ENCODE data around the gene TIMM8A. TPM values are rescaled to one million over a fixed set of nuclear protein-coding genes. Genes with fewer than 3 reads are reported as not detected.

TIMM8A gene
- total RNA-seq, 1 experiment from 2014 or later: 30.9 TPM

- BruUV-seq (replicated peaks): no TSS peak
- CTCF ChIA-PET: interaction anchor here (0.7 to 1.8 kb wide), 2 partner anchors 14 to 332 kb away, joined by 3 to 7 read pairs; partner anchors contain the start of gene RPL36A
- no peaks in the 10 kb centered on the region for H3K9me3 Mint-ChIP-seq (ENCODE audit: low read depth, unreplicated experiment)
- H3K4me3 Mint-ChIP-seq (ENCODE audit: low read depth, unreplicated experiment): no peak overlapping the region
- DNase-seq: no peak
- no peaks in the 10 kb centered on the region for H3K36me3 Mint-ChIP-seq (ENCODE audit: insufficient read depth, unreplicated experiment)
- intact Hi-C loops (cut with micrococcal nuclease; ENCODE audit: unreplicated experiment): no loop called here
- no peak overlapping the region for H3K27ac Mint-ChIP-seq (ENCODE audit: unreplicated experiment)
- H3K4me1 Mint-ChIP-seq (ENCODE audit: low read depth, unreplicated experiment): no peaks in the 10 kb centered on the region
- H3K27me3 Mint-ChIP-seq (ENCODE audit: unreplicated experiment): peaks cover 26% of the 10 kb centered on the region
- no peak for TF ChIP-seq CTCF (IDR thresholded peaks at IDR 0.05; ENCODE audit: unreplicated experiment)
Observed at GRCh38 chrX:101377547-101377946, 29.0 kb upstream of the TIMM8A start.

- DNase-seq: no peak
- CTCF ChIA-PET: no interaction called here
- H3K27me3 Mint-ChIP-seq (ENCODE audit: unreplicated experiment): peaks cover 44% of the 10 kb centered on the region
- intact Hi-C loops (cut with micrococcal nuclease; ENCODE audit: unreplicated experiment): no loop called here
- H3K9me3 Mint-ChIP-seq (ENCODE audit: low read depth, unreplicated experiment): no peaks in the 10 kb centered on the region
- no peaks in the 10 kb centered on the region for H3K36me3 Mint-ChIP-seq (ENCODE audit: insufficient read depth, unreplicated experiment)
- H3K27ac Mint-ChIP-seq (ENCODE audit: unreplicated experiment): no peak overlapping the region
- BruUV-seq (replicated peaks): no TSS peak
- H3K4me1 Mint-ChIP-seq (ENCODE audit: low read depth, unreplicated experiment): no peaks in the 10 kb centered on the region
- no peak overlapping the region for H3K4me3 Mint-ChIP-seq (ENCODE audit: low read depth, unreplicated experiment)
- no peak for TF ChIP-seq CTCF (IDR thresholded peaks at IDR 0.05; ENCODE audit: unreplicated experiment)
Observed at GRCh38 chrX:101370888-101371504, 22.5 kb upstream of the TIMM8A start.

- intact Hi-C loops (cut with micrococcal nuclease; ENCODE audit: unreplicated experiment): no loop called here
- no peak for TF ChIP-seq CTCF (IDR thresholded peaks at IDR 0.05; ENCODE audit: unreplicated experiment)
- H3K27ac Mint-ChIP-seq (ENCODE audit: unreplicated experiment): no peak overlapping the region
- no TSS peak for BruUV-seq (replicated peaks)
- CTCF ChIA-PET: interaction anchor here (0.7 kb wide), 1 partner anchor 256 kb away, joined by 5 read pairs; no protein-coding TSS in a partner anchor
- H3K4me3 Mint-ChIP-seq (ENCODE audit: low read depth, unreplicated experiment): no peak overlapping the region
- no peaks in the 10 kb centered on the region for H3K9me3 Mint-ChIP-seq (ENCODE audit: low read depth, unreplicated experiment)
- peaks cover 34% of the 10 kb centered on the region for H3K27me3 Mint-ChIP-seq (ENCODE audit: unreplicated experiment)
- H3K4me1 Mint-ChIP-seq (ENCODE audit: low read depth, unreplicated experiment): no peaks in the 10 kb centered on the region
- DNase-seq: no peak
- H3K36me3 Mint-ChIP-seq (ENCODE audit: insufficient read depth, unreplicated experiment): no peaks in the 10 kb centered on the region
Observed at GRCh38 chrX:101369687-101370086, 21.1 kb upstream of the TIMM8A start.

- no peak overlapping the region for H3K27ac Mint-ChIP-seq (ENCODE audit: unreplicated experiment)
- BruUV-seq (replicated peaks): no TSS peak
- intact Hi-C loops (cut with micrococcal nuclease; ENCODE audit: unreplicated experiment): no loop called here
- H3K4me1 Mint-ChIP-seq (ENCODE audit: low read depth, unreplicated experiment): no peaks in the 10 kb centered on the region
- CTCF ChIA-PET: no interaction called here
- DNase-seq: no peak
- H3K9me3 Mint-ChIP-seq (ENCODE audit: low read depth, unreplicated experiment): no peaks in the 10 kb centered on the region
- peaks cover 27% of the 10 kb centered on the region for H3K27me3 Mint-ChIP-seq (ENCODE audit: unreplicated experiment)
- no peak overlapping the region for H3K4me3 Mint-ChIP-seq (ENCODE audit: low read depth, unreplicated experiment)
- no peak for TF ChIP-seq CTCF (IDR thresholded peaks at IDR 0.05; ENCODE audit: unreplicated experiment)
- H3K36me3 Mint-ChIP-seq (ENCODE audit: insufficient read depth, unreplicated experiment): no peaks in the 10 kb centered on the region
Observed at GRCh38 chrX:101368800-101369199, 20.3 kb upstream of the TIMM8A start.

Measured in Calu3 (cell line).